Measurements from ENCODE around the gene DENND11. TPM values are rescaled to one million over a fixed set of nuclear protein-coding genes. Genes with fewer than 3 reads are reported as not detected.

DENND11 gene
- 6.5 and 6.6 TPM in 2 replicates for total RNA-seq

DNA sequence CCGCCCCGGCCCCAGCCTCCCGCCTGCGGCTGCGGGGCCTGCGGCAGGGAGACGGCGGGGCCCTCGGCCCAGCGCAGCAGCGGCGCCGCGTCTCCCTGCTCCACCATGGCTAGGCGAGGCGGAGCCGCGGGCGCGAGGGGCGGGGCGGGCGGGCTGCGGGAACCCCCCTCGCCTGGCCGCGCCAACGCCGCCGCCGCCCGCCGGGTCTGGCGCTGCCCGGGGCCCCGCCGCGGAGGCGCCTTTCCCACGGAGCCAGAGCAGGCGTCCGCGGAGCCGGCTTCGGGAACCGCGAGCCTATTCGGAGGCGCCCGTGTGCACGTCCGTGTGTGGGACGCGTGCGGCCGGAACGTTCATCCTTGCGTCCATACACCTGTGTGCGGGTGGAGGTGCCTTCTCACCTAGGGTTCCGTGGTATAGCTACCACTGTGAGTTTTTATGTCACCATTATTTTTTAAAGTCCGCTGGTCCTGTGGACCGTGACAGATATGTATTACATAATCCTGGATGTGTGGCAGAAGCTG lies at the start of gene DENND11:
Gene DENND11, minus strand, starts transcription at position 120 of the 521 bp plus-strand sequence. Its CDS starts 13 bp downstream, at position 107.

DNA sequence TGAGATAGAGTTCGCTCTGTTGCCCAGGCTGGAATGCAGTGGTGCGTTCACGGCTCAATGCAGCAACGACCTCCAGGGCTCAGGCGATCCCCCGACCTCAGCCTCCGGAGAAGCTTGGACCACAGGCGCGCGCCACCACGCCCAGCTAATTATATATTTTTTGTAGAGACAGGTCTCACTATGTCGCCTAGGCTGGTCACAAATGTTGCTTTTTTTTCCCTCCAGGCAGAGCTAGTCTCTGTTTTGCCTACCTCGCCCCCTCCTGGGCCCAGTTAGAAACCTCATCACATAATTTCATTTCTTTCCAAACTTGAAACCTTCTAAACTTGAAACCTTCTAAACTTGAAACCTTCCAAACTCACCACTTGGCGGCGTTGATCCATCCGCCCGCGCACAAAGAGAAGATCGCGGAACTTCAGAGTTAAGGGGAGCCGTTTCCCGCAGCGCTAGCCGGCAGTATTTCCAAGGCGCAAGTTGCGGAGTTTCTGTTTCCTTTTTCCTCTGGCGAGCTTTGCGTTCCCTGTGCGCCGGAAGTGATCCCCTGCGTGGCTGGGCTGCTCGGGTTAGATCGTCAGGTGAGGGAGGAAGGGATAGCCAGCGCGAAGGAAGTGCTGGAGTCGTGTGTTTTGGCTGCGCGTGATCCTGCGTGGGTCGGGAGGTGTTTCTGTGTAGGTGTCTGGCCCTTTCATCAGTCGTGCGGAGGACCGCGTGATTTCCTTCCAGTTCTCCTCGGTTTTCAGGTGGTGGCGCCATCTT lies 36.0 kb upstream of the DENND11 start, which contains the start of gene SSBP1:
Gene SSBP1, plus strand, starts transcription at position 523 of the 756 bp plus-strand sequence. CDS start 809 bp downstream, outside the sequence.

DNA sequence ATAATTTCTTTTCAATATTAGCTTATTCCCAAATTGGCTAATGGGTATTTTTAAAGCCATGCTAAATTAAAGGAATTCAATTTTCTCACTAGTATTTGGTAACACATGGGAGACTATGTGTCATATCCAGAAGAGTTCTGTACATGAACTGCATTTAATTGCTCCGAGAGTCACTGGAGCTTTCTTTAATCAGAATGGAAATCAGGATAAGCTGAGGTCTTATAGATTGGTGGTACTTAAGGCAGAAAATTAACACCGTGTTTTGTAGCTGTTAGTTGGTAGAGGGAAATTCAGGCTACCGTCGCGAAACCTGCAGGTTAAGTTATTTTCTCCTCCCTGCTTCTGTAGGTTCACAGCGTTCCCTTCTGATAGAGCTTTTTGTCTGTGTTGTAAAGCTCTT lies 6.4 kb upstream of the DENND11 start, which contains the start of gene WEE2:
Gene WEE2, plus strand, starts transcription at position 3 of the 400 bp plus-strand sequence. CDS start 406 bp downstream, outside the sequence.

Small RNAs within 50 kb of the gene (small RNA-seq; reads per million reads assigned to genes)
- not detected for gene RNU1-82P

Other genes starting within 250 kb of the DENND11 start
- gene AGK, start 150.8 kb downstream of the DENND11 start, total RNA-seq, result 24.0 and 31.2 TPM in 2 replicates
- under 0.01 TPM in 1 of 2 replicates, not detected in the other for gene WEE2, start 6.2 kb upstream of the DENND11 start, total RNA-seq
- 57.4 and 72.3 TPM in 2 replicates for gene SSBP1, start 36.2 kb upstream of the DENND11 start, total RNA-seq
- gene TAS2R3, start 61.9 kb upstream of the DENND11 start, total RNA-seq, result 0.81 and 1.2 TPM in 2 replicates
- 0.61 and 0.81 TPM in 2 replicates for gene TAS2R4, start 74.5 kb upstream of the DENND11 start, total RNA-seq
- 0.24 and 1.6 TPM in 2 replicates for gene TAS2R5, start 88.1 kb upstream of the DENND11 start, total RNA-seq
- gene PRSS37, start 139.3 kb upstream of the DENND11 start, total RNA-seq, result not detected in 2 replicates
- gene OR9A4, start 214.2 kb upstream of the DENND11 start, total RNA-seq, result not detected in 2 replicates
- not detected in 2 replicates for gene CLEC5A, start 244.8 kb upstream of the DENND11 start, total RNA-seq

Measured in hair follicle dermal papilla cell (primary cell).